Measurements from ENCODE around the gene UQCRC2.
"Not testable (repeated sequence)": the region's sequence is repeated elsewhere in the genome, so short reads cannot be mapped to it uniquely, and the experiment has no call there.

Gene UQCRC2

DNA sequence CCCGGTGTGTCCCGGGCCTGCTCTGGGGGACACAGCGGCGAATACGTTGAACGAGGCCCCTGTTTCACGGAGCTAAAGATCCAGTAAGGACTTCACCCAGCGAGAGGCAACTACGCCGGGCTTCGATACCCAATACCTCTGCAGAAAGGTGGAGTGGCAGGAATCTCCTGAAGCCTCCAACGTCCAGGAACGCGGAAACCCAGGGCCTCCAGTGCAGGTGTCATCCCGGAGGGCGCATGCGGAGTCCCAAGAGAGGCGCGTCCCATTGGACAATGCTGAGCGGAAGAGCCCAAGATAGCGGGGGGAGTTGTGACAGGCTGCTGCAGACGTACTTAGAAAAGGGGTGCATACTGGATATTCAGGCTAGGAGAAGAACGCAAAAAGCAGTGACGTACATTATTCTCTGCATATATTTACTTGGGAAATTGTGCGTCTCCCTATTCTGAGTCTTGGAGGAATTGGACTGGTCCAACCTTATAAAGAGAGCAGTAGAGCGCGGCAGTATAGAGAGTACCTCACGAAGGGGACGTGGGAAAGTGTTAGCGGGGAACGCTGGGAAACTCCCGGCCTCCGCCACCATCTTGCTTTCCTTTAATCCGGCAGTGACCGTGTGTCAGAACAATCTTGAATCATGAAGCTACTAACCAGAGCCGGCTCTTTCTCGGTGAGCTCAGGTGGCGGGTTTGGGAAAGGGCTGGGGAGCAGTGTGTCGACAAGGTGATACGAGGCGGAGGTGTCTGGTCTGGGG lies at the start of gene UQCRC2:
TSS of gene UQCRC2 (plus strand) at position 569 of the 748 bp plus-strand sequence. CDS start at position 632, 63 bp downstream.
- DNase-seq: peak; percentile 96 to 98

DNA sequence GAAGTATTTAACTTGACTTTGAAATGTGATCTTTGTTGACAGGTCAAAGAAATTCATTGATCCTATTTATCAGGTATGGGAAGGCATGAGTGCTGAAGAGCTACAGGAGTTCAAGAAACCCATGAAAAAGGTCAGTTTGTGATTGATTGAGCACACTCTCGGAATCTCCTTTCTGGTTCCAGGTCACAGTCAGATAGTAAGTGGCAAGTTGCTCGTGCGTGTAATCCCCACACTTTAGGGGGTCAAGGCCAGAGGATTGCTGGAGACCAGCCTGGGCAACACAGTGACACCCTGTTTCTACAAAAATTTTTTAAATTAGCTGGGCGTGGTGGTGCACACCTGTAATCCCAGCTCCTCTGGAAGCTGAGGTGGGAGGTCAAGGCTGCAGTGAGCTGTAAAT lies 20.5 kb upstream of the UQCRC2 start:
- DNase-seq: not testable (repeated sequence)

DNA sequence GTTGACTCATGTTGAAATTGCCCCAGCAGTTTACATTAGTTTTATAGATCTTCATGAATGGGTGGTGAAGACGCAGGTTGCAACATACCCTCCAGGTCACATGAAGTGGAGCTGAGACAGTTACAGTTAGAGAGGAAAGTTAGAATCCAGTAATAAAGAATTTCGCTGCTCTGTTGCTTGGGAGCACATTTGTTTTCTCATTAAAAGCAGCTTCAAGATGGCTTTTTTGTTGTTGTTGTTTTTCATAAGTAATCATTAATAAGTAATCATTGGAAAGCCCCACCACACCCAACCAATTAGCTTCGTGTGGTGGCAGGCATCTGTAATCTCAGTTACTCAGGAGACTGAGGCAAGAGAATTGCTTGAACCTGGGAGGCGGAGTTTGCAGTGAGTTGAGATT lies 19.8 kb upstream of the UQCRC2 start:
- DNase-seq: not testable (repeated sequence)

DNA sequence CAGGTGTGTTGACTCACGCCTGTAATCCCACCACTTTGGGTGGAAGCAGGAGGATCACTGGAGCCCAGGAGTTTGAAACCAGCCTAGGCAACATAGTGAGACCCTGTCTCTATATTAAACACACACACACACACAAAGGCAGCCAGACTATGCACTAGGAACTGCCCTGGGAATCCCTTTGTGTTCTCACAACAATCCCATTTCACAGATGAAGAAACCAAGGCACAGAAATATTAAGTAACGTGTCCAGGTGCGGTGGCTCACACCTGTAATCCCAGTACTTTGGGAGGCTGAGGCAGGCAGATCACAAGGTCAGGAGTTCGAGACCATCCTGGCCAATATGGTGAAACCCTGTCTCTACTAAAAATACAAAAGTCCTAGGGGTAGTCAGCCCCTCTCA lies 19.4 kb upstream of the UQCRC2 start:
- DNase-seq: not testable (repeated sequence)

DNA sequence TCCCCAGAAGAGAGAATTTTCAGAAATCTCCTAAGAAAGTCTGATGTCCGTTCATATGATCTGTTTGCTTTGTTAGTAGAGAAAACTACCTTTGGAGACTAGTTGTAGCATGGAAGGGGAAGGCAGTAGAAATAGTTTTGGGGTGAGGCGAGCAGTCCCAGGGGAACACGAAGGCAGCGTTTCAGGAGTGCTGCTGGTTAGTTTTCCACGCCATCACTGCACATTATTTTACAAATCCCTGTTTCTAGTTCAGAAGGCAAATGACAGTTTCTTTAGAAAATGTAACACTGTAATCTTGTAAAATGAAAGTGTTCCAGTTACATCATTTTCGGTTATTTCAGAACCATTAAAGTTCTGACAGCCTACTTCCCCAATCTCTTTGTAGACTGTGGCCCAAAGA lies 16.9 kb upstream of the UQCRC2 start:
- DNase-seq: not testable (repeated sequence)

DNA sequence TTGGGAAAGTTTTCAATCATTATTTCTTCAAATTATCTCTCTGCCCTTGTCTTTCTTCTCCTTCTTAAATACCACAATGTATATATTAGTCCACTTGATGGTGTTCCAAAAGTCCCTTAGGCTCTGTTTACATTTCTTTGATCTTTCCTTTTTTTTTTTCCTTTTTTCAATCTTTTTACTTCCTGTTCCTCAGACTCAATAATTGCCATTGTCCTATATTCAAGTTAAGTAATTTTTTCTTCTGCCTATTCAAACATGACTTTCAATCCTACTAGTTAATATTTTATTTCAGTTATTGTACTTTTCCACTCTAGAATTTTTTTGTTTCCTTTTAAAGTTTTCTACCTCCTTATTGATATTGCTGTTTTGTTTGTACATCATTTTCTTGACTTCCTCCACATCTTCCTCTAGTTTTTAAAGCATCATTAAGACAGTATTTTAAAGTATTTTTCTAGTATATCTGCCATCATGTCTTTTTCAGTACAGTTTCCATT lies 15.8 kb upstream of the UQCRC2 start:
- no peak for DNase-seq

DNA sequence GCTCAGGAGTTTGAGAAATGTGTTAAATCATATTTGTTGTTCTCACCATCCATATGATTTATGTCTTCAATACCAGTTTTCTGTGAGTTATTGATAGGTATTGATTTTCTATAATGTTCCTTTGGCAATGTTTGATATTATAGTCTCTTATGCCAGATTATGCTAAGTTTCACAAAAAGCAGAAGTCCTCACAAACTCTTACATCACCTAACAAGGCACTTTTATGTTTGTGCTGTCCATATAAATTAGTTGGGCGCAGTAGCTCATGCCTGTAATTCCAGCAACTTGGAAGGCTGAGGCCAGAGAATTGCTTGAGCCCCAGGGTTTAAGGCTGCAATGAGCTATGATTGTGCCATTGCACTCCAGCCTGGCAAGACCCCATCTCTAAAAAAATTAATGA lies 12.6 kb upstream of the UQCRC2 start:
- DNase-seq: no peak

DNA sequence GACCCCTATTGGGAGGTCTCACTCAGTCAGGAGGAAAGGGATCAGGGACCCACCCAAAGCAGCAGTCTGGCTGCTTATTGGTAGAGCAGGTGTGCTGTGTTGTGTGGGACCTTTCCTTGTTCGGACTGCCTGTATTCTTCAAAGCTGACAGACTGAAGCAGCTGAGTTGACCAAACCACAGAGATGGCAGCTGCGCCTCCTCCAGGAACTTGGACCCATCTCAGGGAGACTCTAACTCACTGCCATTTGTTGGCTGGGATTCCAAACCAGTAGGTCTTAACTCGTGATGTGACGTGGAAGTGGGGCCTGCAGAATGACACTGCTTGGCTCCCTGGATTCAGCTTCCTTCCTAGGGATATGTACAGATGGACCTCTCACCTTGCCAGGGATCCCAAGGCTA lies 9.6 kb upstream of the UQCRC2 start:
- DNase-seq: no peak

DNA sequence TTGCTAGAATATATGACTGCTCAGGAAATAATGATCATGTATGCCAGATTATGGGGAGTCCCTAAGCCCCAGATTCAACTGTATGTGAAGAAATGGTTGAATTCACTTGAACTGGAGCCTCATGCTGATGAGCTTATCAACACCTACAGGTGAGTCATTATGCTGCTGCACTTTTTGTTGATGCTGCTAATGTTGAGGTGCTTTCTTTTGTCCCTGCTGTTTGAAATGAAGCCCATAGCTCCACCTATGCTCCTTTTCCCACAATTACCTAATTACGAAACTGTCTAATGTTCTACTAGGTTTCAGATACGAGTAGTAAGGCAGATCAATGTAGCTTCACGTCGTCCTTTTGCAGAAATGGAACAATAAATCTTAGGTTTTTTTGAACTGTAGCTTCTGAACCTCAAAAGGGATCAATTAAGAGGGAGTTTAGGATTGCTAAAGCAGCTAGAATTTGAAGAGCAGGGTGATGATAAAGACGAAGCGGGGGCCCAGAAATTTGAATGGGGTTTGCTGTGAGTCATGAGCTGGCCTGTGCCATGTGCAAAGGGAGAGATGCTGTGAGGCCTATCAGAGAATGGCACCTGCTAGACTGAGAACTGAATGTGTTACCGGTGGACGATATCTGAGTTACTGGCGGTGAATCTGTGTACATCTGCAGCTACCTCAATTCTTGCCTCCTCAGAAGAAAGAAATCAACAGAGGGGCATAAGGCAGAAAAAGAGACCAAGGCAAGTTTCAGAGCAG lies 6.1 kb upstream of the UQCRC2 start:
- DNase-seq: no peak

DNA sequence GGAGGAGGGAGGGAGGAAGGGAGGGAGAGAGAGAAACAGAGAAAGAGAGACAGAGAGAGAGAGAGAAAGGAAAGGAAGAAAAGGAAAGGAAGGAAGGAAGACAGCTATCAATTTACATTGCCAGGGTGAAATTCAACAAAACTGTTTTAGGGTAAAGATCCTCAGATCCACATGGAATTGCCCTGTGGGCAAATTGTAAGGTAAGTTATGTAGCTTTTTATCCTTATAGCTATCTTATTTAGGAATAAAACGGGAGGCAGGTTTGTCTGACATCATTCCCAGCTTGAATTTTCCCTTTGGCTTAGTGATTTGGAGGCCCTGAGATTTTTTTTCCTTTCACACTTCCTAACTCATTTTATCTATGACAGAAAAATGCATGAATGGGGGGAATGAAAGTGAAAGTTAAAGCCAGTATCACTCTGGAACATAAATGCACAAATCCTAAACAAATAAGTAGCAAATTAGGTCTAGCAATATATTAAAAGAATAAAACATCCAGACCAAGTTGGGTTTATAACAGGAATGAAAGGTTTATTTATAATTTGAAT lies 3.4 kb upstream of the UQCRC2 start:
- DNase-seq: no peak

DNA sequence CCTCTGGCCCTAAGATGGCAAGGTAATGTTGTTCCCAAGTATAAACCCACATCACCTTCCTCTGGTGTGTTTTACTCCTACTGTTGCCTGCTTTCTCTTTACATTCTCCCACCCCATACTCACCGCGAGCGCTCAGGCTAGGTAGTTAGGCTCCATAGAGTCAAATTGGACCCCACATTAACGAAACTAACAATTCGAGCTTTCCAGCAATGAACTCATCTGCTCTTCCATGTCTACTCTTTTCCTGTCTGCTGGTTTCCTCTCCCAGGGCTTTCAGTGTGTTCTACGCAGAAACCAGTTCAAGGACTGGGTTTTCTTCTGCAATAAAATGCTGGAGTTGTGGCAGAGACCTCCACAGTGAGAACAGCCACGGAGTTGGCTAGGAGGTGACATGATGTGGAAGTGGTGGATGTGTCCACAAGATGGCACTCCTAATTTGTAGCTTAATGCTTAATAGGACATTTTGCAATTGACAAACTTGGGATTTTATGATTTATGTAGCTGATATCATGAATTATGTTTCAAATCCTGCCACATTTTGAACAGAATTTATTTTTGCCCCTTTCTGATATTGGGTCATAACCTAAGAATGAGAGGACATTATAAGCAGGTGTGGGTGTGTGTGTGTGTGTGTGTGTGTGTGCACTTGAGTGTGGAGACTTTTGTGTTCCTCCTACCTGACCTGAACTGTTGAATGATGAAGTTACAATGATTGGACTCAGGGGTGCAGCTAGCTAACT lies 2.2 kb upstream of the UQCRC2 start:
- peak in 1 of 2 experiments; percentile 49 for DNase-seq

DNA sequence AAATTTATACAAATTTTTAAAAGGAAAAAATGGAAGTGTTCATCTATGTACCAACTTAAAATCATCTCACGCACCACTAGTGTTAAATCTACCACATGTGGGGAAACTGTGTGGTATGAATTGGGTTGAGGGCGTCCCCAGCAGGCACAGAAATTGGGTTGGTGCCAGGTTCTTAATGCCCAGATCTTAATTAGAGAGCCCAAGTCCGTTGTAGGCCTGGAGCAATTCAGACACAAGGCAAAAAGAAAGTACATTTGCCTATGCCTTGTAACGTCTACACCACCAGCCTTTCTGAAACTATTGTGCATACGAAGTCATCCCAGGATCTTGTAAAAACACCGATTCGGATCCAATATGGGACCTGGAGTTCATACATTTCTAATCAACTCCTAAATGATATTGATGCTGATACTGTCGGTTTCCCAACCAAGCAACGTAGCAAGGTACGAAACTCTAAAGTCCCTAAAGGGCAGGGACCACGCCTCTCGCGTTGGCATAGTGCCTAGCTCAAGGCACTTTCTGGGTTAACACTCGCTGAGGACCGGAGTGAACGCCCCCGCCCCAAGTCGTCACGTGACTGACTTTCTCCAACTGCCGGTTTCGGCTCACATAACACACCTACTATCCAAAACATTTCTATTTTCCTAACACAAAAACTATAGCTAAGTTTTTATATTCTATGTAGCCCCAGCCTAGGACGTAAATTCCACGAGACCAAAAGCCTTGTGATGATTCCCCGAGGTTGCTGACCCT lies 945 bp upstream of the UQCRC2 start:
- DNase-seq: peak; percentile 57 to 67

DNA sequence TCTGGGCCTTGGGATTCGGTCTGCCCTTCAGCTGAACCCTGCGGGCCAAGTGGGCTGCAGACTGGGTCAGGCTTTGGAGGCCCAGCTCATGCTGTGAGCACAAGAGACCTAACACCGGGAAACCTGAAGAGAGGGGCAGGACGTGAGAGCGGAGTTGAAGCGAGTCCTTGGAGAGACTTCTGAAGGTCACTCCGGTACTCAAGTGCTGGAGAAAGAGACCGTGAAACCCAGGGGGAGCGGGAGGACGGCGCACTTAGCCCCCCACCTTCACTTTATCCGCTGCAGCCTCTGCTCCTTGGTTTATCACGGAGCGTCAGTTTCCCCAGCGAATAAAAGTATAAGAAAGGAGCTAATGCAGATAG lies 361 bp downstream of the UQCRC2 start:
- DNase-seq: no peak

DNA sequence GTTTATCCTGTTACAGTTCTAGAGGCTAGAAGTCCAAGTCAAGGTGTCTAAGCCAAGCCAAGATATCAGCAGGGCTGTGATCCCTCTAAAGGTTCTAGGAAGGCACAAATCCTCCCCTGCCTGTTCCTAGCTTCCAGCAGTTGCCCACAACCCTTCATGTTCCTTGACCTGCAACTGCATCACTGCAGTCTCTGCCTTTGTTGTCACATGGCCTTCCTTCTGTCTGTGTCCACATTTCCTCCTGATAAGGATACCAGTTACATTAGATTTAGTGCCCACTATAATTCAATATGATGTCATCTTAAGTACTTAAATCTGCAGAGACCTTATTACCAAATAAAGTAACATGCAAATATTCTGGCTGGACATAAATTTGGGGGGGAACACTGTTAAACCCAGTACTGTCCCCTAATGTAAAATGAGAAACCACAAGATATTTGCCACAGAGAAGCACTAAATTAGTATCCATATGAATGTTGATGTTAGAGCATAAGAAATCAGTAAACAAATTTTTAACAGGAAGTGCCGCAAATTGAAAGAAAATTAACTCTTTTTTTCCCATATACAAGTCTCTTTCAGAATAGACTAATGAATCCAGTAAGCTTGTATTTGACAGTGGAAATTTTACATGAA lies 4.7 kb downstream of the UQCRC2 start:
- no peak for DNase-seq

DNA sequence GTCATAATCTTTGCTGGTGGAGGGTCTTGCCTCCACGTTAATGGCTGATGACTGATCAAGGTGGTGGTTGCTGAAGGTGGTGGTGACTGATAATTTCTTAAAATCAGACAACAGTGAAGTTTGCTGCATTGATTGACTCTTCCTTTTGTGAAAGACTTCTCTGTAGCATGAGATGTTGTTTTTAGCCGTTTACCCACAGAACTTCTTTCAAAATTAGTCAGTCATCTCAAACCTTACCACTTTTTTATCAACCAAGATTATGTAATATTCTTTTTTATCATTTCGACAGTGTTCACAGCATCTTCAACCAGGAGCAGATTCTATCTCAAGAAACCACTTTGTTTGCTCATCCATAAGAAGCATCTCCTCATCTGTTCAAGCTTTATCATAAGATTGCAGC lies 5.9 kb downstream of the UQCRC2 start:
- no peak for DNase-seq

DNA sequence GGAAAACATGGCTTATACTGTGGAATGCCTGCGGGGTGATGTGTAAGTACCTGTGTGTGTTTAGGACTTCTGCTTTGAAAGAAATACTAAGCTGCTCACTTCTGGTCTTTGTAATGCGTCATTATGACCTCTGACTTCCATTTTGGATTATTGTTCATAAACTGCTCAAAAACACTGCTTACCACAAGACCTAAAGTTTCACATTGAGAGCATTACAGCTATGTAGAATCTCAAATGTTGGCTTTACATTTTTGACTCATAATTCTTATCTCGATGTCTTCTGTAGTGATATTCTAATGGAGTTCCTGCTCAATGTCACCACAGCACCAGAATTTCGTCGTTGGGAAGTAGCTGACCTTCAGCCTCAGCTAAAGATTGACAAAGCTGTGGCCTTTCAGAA lies 9.3 kb downstream of the UQCRC2 start:
- no peak for DNase-seq

DNA sequence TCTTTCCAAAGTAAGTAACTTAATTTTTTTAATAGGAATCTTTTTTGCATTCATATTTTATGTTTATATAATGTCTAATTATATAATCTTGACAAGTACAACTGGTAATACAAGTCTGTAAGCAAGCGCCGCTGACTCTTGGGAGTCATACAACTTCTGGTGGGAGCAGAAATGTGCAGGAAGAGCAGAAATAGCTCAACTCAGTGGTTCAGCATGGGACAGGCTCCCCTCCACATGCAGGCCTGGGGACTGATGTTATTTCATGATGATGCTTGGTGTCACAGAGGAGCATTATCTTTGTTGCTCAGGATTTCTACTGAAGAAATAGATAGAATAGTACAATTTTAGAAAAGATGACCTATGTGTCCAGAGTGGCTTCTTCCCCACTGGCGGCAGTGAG lies 10.7 kb downstream of the UQCRC2 start:
- DNase-seq: no peak

DNA sequence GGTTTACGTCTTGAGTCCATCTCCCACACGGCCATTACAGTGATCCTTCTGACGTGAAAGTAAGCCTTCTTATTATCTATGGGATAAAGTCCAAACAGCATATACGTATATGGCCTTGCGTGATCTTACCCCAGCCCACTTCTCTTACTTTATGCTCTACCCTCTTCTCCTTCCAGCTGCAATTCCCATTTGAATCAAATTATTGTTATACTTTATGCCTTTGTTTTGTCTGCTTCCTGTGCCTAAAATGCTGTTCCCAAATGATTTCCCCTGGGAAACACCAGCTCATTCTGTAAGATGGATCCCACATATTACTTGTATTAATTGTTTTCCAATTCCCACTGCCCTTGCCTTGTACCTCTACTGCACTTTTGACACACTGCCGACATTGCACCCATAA lies 11.2 kb downstream of the UQCRC2 start:
- DNase-seq: no peak

DNA sequence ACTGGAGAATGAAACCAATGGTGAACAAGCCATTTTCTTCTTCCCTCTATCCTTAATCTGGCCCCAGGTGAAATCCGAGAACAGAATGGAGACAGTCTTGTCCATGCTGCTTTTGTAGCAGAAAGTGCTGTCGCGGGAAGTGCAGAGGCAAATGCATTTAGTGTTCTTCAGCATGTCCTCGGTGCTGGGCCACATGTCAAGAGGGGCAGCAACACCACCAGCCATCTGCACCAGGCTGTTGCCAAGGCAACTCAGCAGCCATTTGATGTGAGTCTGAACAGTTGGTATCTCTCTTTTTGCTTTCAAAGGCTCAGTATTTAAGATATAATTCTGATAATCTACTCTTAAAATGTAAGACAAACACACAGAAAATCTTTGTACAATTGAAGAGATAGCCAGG lies 18.7 kb downstream of the UQCRC2 start:
- DNase-seq: peak in 1 of 2 experiments; percentile 45

DNA sequence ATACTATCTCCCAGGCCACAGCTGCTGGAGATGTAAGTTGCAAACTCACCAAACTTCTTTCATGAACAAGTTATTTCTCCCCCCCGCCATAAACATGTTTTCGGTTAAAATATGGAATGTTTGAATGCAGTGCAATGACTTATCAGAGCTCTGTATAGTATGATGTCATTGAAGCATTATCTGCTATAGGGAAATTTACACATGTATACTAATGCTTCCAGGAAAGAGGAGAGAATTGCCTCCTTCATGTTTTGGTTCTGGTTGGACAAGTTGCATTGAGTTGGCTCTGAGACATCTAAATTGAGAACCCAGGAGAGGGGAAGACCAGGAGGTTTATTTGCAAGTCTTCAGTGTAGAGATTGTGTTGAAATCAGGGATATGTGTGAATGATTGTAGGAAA lies 20.8 kb downstream of the UQCRC2 start:
- DNase-seq: no peak

DNA sequence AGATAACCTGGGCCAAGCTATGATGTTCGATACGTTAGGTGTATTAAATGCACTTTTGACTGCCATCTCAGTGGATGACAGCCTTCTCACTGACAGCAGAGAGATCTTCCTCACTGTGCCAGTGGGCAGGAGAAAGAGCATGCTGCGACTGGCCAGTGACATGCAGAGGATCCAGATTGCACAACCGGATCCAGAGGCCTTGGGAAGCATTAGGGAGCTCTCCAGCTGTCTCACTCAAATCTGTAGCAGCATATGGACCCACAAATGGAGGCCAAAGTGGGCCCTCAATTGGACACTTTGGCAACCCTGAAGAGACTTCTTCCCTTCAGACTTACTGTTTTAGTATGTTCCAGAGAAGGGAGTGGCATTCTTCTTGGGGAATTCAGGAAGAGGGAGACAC lies 26.9 kb downstream of the UQCRC2 start:
- peak in 1 of 2 experiments; percentile 6 for DNase-seq

DNA sequence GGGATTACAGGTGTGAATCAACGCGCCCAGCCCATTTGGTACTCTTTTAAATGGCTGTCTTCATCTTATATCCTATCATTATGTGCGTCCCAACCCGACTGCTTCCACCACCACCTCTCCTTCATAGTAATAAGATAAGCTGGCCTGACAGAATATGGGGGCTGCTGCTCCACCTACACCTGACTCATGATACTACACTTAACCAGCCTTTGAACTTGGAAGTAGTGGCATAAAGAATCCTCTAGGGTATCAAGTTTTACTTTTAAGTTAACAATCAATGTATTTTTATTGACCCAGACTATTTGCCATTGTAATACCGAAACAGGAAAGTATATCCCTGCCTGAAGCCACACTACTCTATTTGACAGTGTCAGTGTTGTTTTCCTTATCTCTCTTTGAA lies 28.9 kb downstream of the UQCRC2 start:
- no peak for DNase-seq
